T-helper 9 cell (primary cell): Measurements from ENCODE around the gene SMIM22.
A peak's percentile ranks its signal among the peaks of the same experiment; 100 is the strongest.

Source experiments
- DNase-seq: peaks from one replicate; pipeline ENCODE4 v3.0.0-alpha.2; 2020
- total RNA-seq, 2 donors: gene quantifications; one replicate each; lab custom pipeline; 2026; lab: John Stamatoyannopoulos, UW

SMIM22 gene
- 0 to 0.07 reads per million in 2 donors for total RNA-seq

- DNase-seq, result no peak
These were observed at the start of gene SMIM22 for GRCh38 chr16:4795181-4795827. SMIM22 (plus strand) TSS chr16:4795369; CDS start chr16:4795735, 366 bp downstream.

- no peak for DNase-seq
These were observed 49.0 kb upstream of the SMIM22 start for GRCh38 chr16:4746215-4746614.

- DNase-seq, result no peak
These were observed 48.1 kb upstream of the SMIM22 start for GRCh38 chr16:4746991-4747574.

GRCh38 chr16:4747906-4748681 lies 47.1 kb upstream of the SMIM22 start:
- DNase-seq, result no peak

GRCh38 chr16:4748682-4749411 lies 46.3 kb upstream of the SMIM22 start:
- DNase-seq, result no peak

GRCh38 chr16:4749700-4750257 lies 45.4 kb upstream of the SMIM22 start:
- no peak for DNase-seq

GRCh38 chr16:4750896-4751295 lies 44.3 kb upstream of the SMIM22 start:
- DNase-seq, result no peak

- DNase-seq, result no peak
These were observed 42.6 kb upstream of the SMIM22 start for GRCh38 chr16:4752351-4753100.

- no peak for DNase-seq
These were observed 41.9 kb upstream of the SMIM22 start for GRCh38 chr16:4753227-4753626.

- DNase-seq, result no peak
These were observed 40.3 kb upstream of the SMIM22 start for GRCh38 chr16:4754865-4755264.

- DNase-seq, result no peak
These were observed 39.5 kb upstream of the SMIM22 start for GRCh38 chr16:4755687-4756086.

- DNase-seq, result no peak
These were observed 34.8 kb upstream of the SMIM22 start for GRCh38 chr16:4760221-4760910.

- no peak for DNase-seq
These were observed 33.0 kb upstream of the SMIM22 start for GRCh38 chr16:4762205-4762604.

- no peak for DNase-seq
These were observed 31.4 kb upstream of the SMIM22 start for GRCh38 chr16:4763791-4764190.

- DNase-seq, result no peak
These were observed 29.4 kb upstream of the SMIM22 start for GRCh38 chr16:4765511-4766474.

GRCh38 chr16:4766875-4767628 lies 28.1 kb upstream of the SMIM22 start, which contains the start of gene ZNF500:
ZNF500 (minus strand) TSS chr16:4767162; CDS start chr16:4765978, 1,184 bp downstream.
- peak; percentile 92 for DNase-seq

- no peak for DNase-seq
These were observed 27.2 kb upstream of the SMIM22 start for GRCh38 chr16:4767872-4768548.

GRCh38 chr16:4768549-4769305 lies 26.4 kb upstream of the SMIM22 start:
- peak; percentile 72 for DNase-seq
